B cell (primary cell): Measurements from ENCODE around the gene NUP210. TPM values are rescaled to one million over a fixed set of nuclear protein-coding genes. Genes with fewer than 3 reads are reported as not detected.

ENCODE experiments used
- ATAC-seq: fragments of 200-7000 bp; cut with Tn5 transposase; one replicate; pipeline ENCODE4 v1.10.0; 2021; ENCODE audit warnings: low read depth, mild to moderate bottlenecking, moderate number of reproducible peaks, moderate library complexity
- CTCF ChIA-PET: fragments of 350-600 bp; sonication (Branson Sonifier 250); formaldehyde crosslinking; loops from one replicate; lab custom pipeline; 2021; ENCODE audit warnings: antibody characterized with exemption, inconsistent platforms; lab: Charles Lee
- POLR2A ChIA-PET: fragments of 350-600 bp; sonication (Branson Sonifier 250); formaldehyde crosslinking; loops from one replicate; lab custom pipeline; 2021; ENCODE audit warnings: antibody characterized with exemption; lab: Charles Lee
- DNase-seq: peaks from one replicate; pipeline ENCODE4 v3.0.0; 2013
- H2AFZ ChIP-seq: 2 replicates; pipeline ENCODE4 v1.6.1; 2012; ENCODE audit warnings: mild to moderate bottlenecking, low read depth, low read length; ENCODE audit not compliant: insufficient read depth, poor library complexity, severe bottlenecking
- H3K27ac ChIP-seq, 2 donors: 1 replicate in 1 of 2; 2 replicates in 1 of 2; pipeline ENCODE4 v1.5.1; 2012 to 2013; ENCODE audit warnings: low read length in 2 of 2, mild to moderate bottlenecking in 2 of 2, moderate library complexity in 1 of 2
- H3K27me3 ChIP-seq, 4 experiments: fragments of 200-600 bp in 1 of 4; sonication (generic) in 1 of 4; replicated peaks in 1 of 4; 1 replicate in 2 of 4; 2 replicates in 2 of 4; pipeline versions ENCODE4 v1.6.1 to v1.7.0; 2013 to 2016; ENCODE audit warnings: low read length in 3 of 4, mild to moderate bottlenecking in 2 of 4, mixed read lengths in 1 of 4, moderate library complexity in 1 of 4; ENCODE audit not compliant: insufficient read depth in 4 of 4, control insufficient read depth in 3 of 4; ENCODE audit errors: control extremely low read depth in 1 of 4
- H3K36me3 ChIP-seq, 2 experiments: replicated peaks in 1 of 2; 1 replicate in 1 of 2; 2 replicates in 1 of 2; pipeline versions ENCODE4 v1.6.1 to v1.7.1; 2013; ENCODE audit warnings: low read length in 1 of 2; ENCODE audit not compliant: insufficient read depth in 2 of 2, control insufficient read depth in 1 of 2; ENCODE audit errors: control extremely low read depth in 1 of 2, extremely low read depth in 1 of 2
- H3K4me1 ChIP-seq, 2 donors: fragments of 200-600 bp in 1 of 2; sonication (generic) in 1 of 2; 1 replicate in 1 of 2; 2 replicates in 1 of 2; pipeline versions ENCODE4 v1.5.1 to v1.6.1; 2013 to 2017; ENCODE audit warnings: low read length in 2 of 2; ENCODE audit not compliant: control insufficient read depth in 2 of 2, insufficient read depth in 2 of 2
- H3K4me2 ChIP-seq: replicated peaks from 2 replicates; pipeline ENCODE3; 2012; ENCODE audit warnings: mild to moderate bottlenecking, low read depth, low read length; ENCODE audit not compliant: poor library complexity, severe bottlenecking
- H3K4me3 ChIP-seq, 5 experiments: fragments of 200-600 bp in 1 of 5; sonication (generic) in 1 of 5; 1 replicate in 3 of 5; 2 replicates in 2 of 5; pipeline versions ENCODE4 v1.5.1 to v1.7.0; 2011 to 2016; ENCODE audit warnings: low read length in 4 of 5, mild to moderate bottlenecking in 4 of 5, low read depth in 2 of 5, control low read depth in 1 of 5, moderate library complexity in 1 of 5; ENCODE audit not compliant: insufficient read depth in 1 of 5; ENCODE audit errors: control extremely low read depth in 1 of 5, extremely low read depth in 1 of 5
- H3K79me2 ChIP-seq: fragments of 200-600 bp; sonication (generic); one replicate; pipeline ENCODE4 v1.6.0; 2016; ENCODE audit warnings: low read length; ENCODE audit not compliant: control insufficient read depth, insufficient read depth
- H3K9ac ChIP-seq: fragments of 200-600 bp; sonication (generic); 2 replicates; pipeline ENCODE4 v1.6.1; 2017; ENCODE audit warnings: mild to moderate bottlenecking, low read length, moderate library complexity
- H3K9me3 ChIP-seq, 3 donors: one replicate each; pipeline versions ENCODE4 v1.6.1 to v1.7.1; 2013; ENCODE audit warnings: low read length in 2 of 3; ENCODE audit not compliant: control insufficient read depth in 2 of 3, insufficient read depth in 1 of 3; ENCODE audit errors: control extremely low read depth in 1 of 3
- H4K20me1 ChIP-seq: 2 replicates; pipeline ENCODE4 v1.6.0; 2012; ENCODE audit warnings: mild to moderate bottlenecking, low read length; ENCODE audit not compliant: insufficient read depth, control insufficient read depth, poor library complexity, severe bottlenecking
- H3K27ac Mint-ChIP-seq: one replicate; pipeline ENCODE4 v1.8.0; 2021; ENCODE audit warnings: mixed read lengths
- H3K27me3 Mint-ChIP-seq: one replicate; pipeline ENCODE4 v1.8.0; 2021; ENCODE audit warnings: mixed read lengths
- H3K4me1 Mint-ChIP-seq: one replicate; pipeline ENCODE4 v1.8.0; 2021; ENCODE audit warnings: mixed read lengths
- H3K4me3 Mint-ChIP-seq: one replicate; pipeline ENCODE4 v1.8.0; 2021; ENCODE audit warnings: mixed read lengths
- H3K9me3 Mint-ChIP-seq: one replicate; pipeline ENCODE4 v1.8.0; 2022; ENCODE audit warnings: mixed read lengths; ENCODE audit not compliant: insufficient read depth
- CTCF ChIP-seq: fragments of 200-600 bp; IDR thresholded peaks from one replicate; pipeline ENCODE4 v1.8.0; 2022; ENCODE audit warnings: antibody characterized with exemption, mild to moderate bottlenecking
- EZH2 ChIP-seq: IDR thresholded peaks from 2 replicates; pipeline ENCODE4 v1.6.1; 2012; ENCODE audit warnings: borderline replicate concordance, low read depth, mild to moderate bottlenecking, moderate library complexity, low read length; ENCODE audit not compliant: insufficient read depth, poor library complexity, severe bottlenecking
- WGBS: methylation state at CpG from one replicate; pipeline ENCODE4 v1.1.5; 2013; ENCODE audit warnings: missing lambda C conversion rate; ENCODE audit not compliant: insufficient coverage; 5-methylcytosine and 5-hydroxymethylcytosine counted together
- intact Hi-C: fragments of 100-400 bp; cut with micrococcal nuclease; formaldehyde crosslinking; loops from one replicate; pipeline ENCODE4 v1.10.0; 2022
- polyA plus RNA-seq: library from polyadenylated mRNA; depleted of rRNA; stranded (reverse); fragments of >200 nt; gene quantifications from 2 replicates; pipeline ENCODE4 v1.2.3, GENCODE V29; 2012
- total RNA-seq, 2 donors: library from RNA; stranded (reverse); fragments of 120-200 nt in 1 of 2; gene quantifications; 1 replicate in 1 of 2; 2 replicates in 1 of 2; pipeline versions ENCODE4 v1.2.3 to v1.2.4, GENCODE V29; 2013 to 2022

The NUP210 gene
- total and polyA plus RNA-seq, 2 donors (not counting 1 experiment from before 2014, with no cell fraction given) = 114 to 159 TPM

- peaks cover 0 to 1% (median 0%) of the 10 kb centered on the region in 3 donors for H3K9me3 ChIP-seq
- ChIA-PET POLR2A (no interaction called here), CTCF (interaction anchor here (1.1 to 5.8 kb wide), 6 partner anchors 9 to 253 kb away, joined by 3 to 40 read pairs (median 6); no protein-coding TSS in a partner anchor)
- H3K36me3 ChIP-seq = peaks cover 13 to 83% of the 10 kb centered on the region in 2 experiments
- Mint-ChIP-seq H3K27ac (no peak overlapping the region), H3K4me3 (no peak overlapping the region), H3K9me3 (no peaks in the 10 kb centered on the region), H3K4me1 (peaks cover 23% of the 10 kb centered on the region), H3K27me3 (no peaks in the 10 kb centered on the region)
- no peak overlapping the region for H2AFZ ChIP-seq
- no peaks in the 10 kb centered on the region for H3K79me2 ChIP-seq
- peaks cover 6 to 15% of the 10 kb centered on the region in 2 donors for H3K4me1 ChIP-seq
- intact Hi-C loops = loop anchor here (5.0 kb wide), 1 partner anchor 107 kb away; no protein-coding TSS in a partner anchor
- no peak for ATAC-seq
- WGBS = 90% methylated on average over 2 of the region's 8 CpGs
- DNase-seq = no peak
- H4K20me1 ChIP-seq = peaks cover 24% of the 10 kb centered on the region
- no peak overlapping the region for H3K9ac ChIP-seq
- TF ChIP-seq EZH2 = no peak
- no peak for TF ChIP-seq CTCF
- H3K4me2 ChIP-seq = no peak overlapping the region
- H3K27ac ChIP-seq = no peak overlapping the region
- H3K4me3 ChIP-seq = no peak overlapping the region
- H3K27me3 ChIP-seq = no peaks in the 10 kb centered on the region
These were observed 74.8 kb downstream of the NUP210 start for GRCh38 chr3:13345284-13345683.

GRCh38 chr3:13344663-13345062, 75.5 kb downstream of the NUP210 start:
- Mint-ChIP-seq H3K4me1 (peaks cover 23% of the 10 kb centered on the region), H3K27me3 (no peaks in the 10 kb centered on the region), H3K9me3 (no peaks in the 10 kb centered on the region), H3K27ac (peak overlapping the region; percentile 61), H3K4me3 (no peak overlapping the region)
- Histone ChIP-seq H3K4me2 (no peak overlapping the region), H4K20me1 (peaks cover 24% of the 10 kb centered on the region), H2AFZ (no peak overlapping the region), H3K4me3 (no peak overlapping the region), H3K27me3 (no peaks in the 10 kb centered on the region), H3K9ac (no peak overlapping the region), H3K9me3 (peaks cover 0 to 1% (median 0%) of the 10 kb centered on the region in 3 donors), H3K4me1 (peaks cover 6 to 15% of the 10 kb centered on the region in 2 donors), H3K36me3 (peaks cover 13 to 83% of the 10 kb centered on the region in 2 experiments), H3K27ac (no peak overlapping the region), H3K79me2 (no peaks in the 10 kb centered on the region)
- TF ChIP-seq CTCF (no peak), EZH2 (no peak)
- POLR2A ChIA-PET = no interaction called here
- DNase-seq = no peak
- no peak for ATAC-seq
- intact Hi-C loops = loop anchor here (5.0 kb wide), 1 partner anchor 108 kb away; no protein-coding TSS in a partner anchor
- WGBS = 97% methylated on average over 9 of the region's 9 CpGs
- CTCF ChIA-PET = interaction anchor here (0.8 to 5.8 kb wide), 6 partner anchors 10 to 252 kb away, joined by 3 to 40 read pairs (median 6); no protein-coding TSS in a partner anchor
